Measurements from ENCODE around the gene ABCD2.
"Not testable (repeated sequence)": the region's sequence is repeated elsewhere in the genome, so short reads cannot be mapped to it uniquely, and the experiment has no call there.

ABCD2 gene

DNA sequence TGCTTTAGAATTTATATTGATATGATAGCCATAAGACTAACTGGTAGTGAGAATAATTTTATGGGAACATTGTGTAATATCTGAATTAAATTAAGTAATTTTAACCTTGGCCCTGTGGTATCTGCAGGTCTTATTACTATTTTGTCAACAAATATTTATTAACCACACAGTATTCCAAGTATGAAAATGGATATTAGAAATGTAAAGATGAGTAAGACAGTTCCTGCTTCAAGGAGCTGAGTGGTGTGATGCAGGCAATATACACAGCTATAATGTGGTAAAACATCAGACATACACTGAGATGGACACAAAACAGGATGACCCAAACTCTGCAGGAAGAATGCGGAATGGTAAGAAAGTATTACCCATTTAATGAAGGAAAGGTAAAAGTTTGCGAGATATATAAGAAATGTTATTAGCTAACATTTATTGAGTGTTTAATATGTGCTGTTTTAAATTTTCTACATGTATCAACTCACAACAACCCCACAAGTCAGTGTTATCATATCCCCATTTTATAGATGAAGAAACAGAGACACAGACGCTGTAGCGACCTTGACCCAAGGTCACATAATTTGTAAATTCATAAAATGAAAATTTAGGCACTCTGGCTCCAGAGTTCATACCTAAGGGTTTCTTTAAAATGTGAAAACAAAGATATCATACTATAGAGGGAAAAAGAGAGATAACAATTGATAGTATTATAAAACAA is 12.7 kb downstream of the ABCD2 start:
- no peaks in the 10 kb centered on the region for H3K27me3 ChIP-seq
- no peaks in the 10 kb centered on the region for H3K4me1 ChIP-seq (ENCODE audit: control insufficient read depth in 1 of 2, insufficient read depth in 1 of 2, low read depth in 1 of 2, low read length in 1 of 2)
- no peaks in the 10 kb centered on the region for H3K36me3 ChIP-seq
- no peak for TF ChIP-seq CTCF (IDR thresholded peaks at IDR 0.05)
- no peak overlapping the region for H3K4me3 ChIP-seq (ENCODE audit: low read depth in 1 of 2, low read length in 1 of 2)
- H3K9me3 ChIP-seq, result no peaks in the 10 kb centered on the region
- H3K27ac ChIP-seq, result no peak overlapping the region

DNA sequence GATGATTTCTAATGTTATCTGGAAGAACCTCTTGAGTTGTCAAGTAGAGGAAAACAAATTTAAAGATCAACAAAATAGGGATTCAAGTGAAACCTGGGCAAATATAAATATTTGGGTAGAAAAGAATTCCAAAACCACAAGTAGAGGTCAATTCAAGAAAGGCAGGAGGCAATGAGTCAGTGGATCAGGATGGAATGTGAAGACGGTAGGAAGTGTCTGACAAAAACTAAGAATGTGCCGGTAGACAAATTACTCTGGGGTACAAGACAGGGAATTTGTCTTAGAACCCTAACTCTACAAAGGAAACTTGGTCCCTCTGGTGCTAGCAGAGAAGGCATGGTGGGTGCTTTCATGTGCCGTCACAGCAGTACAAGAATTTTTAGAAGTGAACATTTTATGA is 13.6 kb downstream of the ABCD2 start:
- H3K36me3 ChIP-seq, result no peaks in the 10 kb centered on the region
- TF ChIP-seq CTCF (IDR thresholded peaks at IDR 0.05), result no peak

DNA sequence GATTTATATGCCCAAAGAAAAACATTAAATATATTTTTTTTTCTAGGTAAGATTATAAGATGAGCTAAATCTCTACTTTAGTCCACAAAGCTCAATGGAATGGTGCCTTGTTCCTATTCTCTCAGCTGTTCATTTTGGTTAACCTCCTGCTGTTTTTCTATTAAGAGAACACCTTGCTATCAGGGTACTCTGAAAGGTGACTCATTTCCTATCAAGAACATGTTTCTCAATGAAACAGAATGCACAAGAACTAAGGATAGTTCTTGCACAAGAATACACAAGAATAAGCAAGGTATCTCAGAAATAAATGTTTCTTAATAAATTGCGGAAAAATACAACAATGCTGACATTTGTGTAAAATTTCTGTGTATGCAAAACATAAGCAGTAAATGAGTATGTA is 14.1 kb downstream of the ABCD2 start:
- Histone ChIP-seq H3K9me3 (no peaks in the 10 kb centered on the region), H3K4me3 (ENCODE audit: low read depth in 1 of 2, low read length in 1 of 2) (no peak overlapping the region), H3K36me3 (no peaks in the 10 kb centered on the region), H3K4me1 (ENCODE audit: control insufficient read depth in 1 of 2, insufficient read depth in 1 of 2, low read depth in 1 of 2, low read length in 1 of 2) (no peaks in the 10 kb centered on the region), H3K27me3 (no peaks in the 10 kb centered on the region), H3K27ac (no peak overlapping the region)
- TF ChIP-seq CTCF (IDR thresholded peaks at IDR 0.05), result no peak

More for the DNA sequence above, 13.6 kb downstream of the ABCD2 start:
- Histone ChIP-seq H3K4me1 (ENCODE audit: control insufficient read depth in 1 of 2, insufficient read depth in 1 of 2, low read depth in 1 of 2, low read length in 1 of 2) (no peaks in the 10 kb centered on the region), H3K27me3 (no peaks in the 10 kb centered on the region), H3K4me3 (ENCODE audit: low read depth in 1 of 2, low read length in 1 of 2) (no peak overlapping the region), H3K27ac (no peak overlapping the region), H3K9me3 (no peaks in the 10 kb centered on the region)

GRCh38 chr12:39603065-39603464 is 16.5 kb downstream of the ABCD2 start:
- H3K27me3 ChIP-seq, result no peaks in the 10 kb centered on the region
- no peaks in the 10 kb centered on the region for H3K4me1 ChIP-seq (ENCODE audit: control insufficient read depth in 1 of 2, insufficient read depth in 1 of 2, low read depth in 1 of 2, low read length in 1 of 2)
- no peaks in the 10 kb centered on the region for H3K36me3 ChIP-seq
- no peak overlapping the region for H3K4me3 ChIP-seq (ENCODE audit: low read depth in 1 of 2, low read length in 1 of 2)
- no peak overlapping the region for H3K27ac ChIP-seq
- no peaks in the 10 kb centered on the region for H3K9me3 ChIP-seq
- TF ChIP-seq CTCF (IDR thresholded peaks at IDR 0.05), result no peak

DNA sequence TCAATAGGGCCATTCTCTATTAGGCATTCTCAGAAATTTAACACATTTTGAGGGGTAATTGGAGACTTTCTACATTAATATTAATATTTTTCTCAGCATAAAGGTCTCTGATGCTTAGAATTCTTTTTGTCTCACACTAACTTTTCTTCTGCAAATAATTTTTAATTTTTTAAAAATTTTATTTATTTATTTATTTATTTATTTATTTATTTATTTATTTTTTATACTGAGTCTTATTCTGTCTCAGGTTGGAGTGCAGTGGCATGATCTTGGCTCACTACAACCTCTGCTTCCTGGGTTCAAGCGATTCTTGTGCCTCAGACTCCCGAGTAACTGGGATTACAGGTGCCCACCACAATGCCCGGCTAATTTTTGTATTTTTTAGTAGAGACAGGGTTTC is 17.7 kb downstream of the ABCD2 start:
- not testable (repeated sequence) for H3K36me3 ChIP-seq; H3K27ac ChIP-seq; H3K27me3 ChIP-seq; H3K4me1 ChIP-seq (ENCODE audit: control insufficient read depth in 1 of 2, insufficient read depth in 1 of 2, low read depth in 1 of 2, low read length in 1 of 2); H3K9me3 ChIP-seq; H3K4me3 ChIP-seq (ENCODE audit: low read depth in 1 of 2, low read length in 1 of 2)

DNA sequence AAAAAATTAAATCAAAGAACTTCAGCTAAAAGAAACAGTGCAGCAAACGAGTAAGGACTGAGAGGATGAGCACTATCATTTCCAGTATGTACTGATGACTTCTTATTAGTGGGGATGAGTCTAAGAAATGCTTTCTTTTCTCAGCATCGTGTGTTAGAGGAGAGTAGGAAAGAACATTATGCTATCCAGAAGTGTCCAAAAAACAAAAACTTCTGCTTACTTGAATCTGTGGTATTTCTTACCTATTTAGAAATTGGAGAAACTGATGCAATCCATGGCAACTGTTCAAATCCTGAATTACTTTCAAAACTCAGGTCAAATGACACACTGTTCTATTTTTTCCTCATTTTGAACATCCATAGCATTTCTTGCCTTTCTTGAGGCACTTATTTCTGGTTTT is 23.7 kb downstream of the ABCD2 start:
- no peaks in the 10 kb centered on the region for H3K9me3 ChIP-seq
- H3K36me3 ChIP-seq, result no peaks in the 10 kb centered on the region
- no peaks in the 10 kb centered on the region for H3K4me1 ChIP-seq (ENCODE audit: control insufficient read depth in 1 of 2, insufficient read depth in 1 of 2, low read depth in 1 of 2, low read length in 1 of 2)
- H3K27ac ChIP-seq, result no peak overlapping the region
- no peaks in the 10 kb centered on the region for H3K27me3 ChIP-seq
- no peak for TF ChIP-seq CTCF (IDR thresholded peaks at IDR 0.05)
- no peak overlapping the region for H3K4me3 ChIP-seq (ENCODE audit: low read depth in 1 of 2, low read length in 1 of 2)

Data from neutrophil (primary cell).